ENCODE data around the gene MYZAP.

- TF ChIP-seq REST (IDR thresholded peaks at IDR 0.05; ENCODE audit: insufficient read depth in 1 of 2, low read depth in 2 of 2, low read length in 2 of 2): no peak
- TF ChIP-seq POLR2AphosphoS5 (IDR thresholded peaks at IDR 0.05; ENCODE audit: low read depth, low read length): no peak
- no peak for TF ChIP-seq SIN3A (IDR thresholded peaks at IDR 0.05; ENCODE audit: borderline replicate concordance, insufficient read depth, low read length)
Measured at GRCh38 chr15:57542505-57542817, 49.2 kb upstream of the MYZAP start.
